GM12865 (cell line): ENCODE results near the gene DIP2B.

Source experiments
- DNase-seq: peaks from one replicate; pipeline ENCODE4 v3.0.0; 2010; ENCODE audit warnings: low read depth
- H3K4me3 ChIP-seq: 2 replicates; pipeline ENCODE4 v1.5.1; 2011; ENCODE audit warnings: mild to moderate bottlenecking, low read depth, low read length, control low read depth
- CTCF ChIP-seq: IDR thresholded peaks from 2 replicates; pipeline ENCODE4 v1.5.1; 2011; ENCODE audit warnings: low read length, control low read depth, low read depth, inconsistent platforms; ENCODE audit not compliant: insufficient read depth; ENCODE audit errors: missing control alignments

DIP2B gene

DNA sequence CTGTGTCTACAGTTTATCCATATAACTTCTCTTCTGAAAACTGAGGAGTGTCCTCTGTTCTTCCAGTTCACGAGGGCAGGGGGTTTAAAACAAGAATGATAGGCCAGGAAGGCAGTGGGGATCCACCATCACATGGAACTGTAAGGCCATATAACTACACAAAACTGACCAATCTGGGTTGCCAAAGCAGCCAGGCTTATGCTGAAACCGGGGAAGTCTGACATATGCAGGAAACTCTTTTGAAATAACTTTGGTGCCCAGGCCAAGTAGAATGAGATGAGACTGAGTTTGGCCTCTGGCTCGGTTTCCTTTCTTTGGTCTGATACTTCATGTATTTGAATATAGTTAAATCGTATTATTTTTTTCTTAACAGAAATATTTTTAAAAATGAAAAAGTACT is 241.1 kb downstream of the DIP2B start:
- TF ChIP-seq CTCF = no peak
- no peak overlapping the region for H3K4me3 ChIP-seq
- no peak for DNase-seq

GRCh38 chr12:50746431-50746830 is 241.6 kb downstream of the DIP2B start:
- no peak overlapping the region for H3K4me3 ChIP-seq
- TF ChIP-seq CTCF = no peak
- DNase-seq = no peak

- no peak for TF ChIP-seq CTCF
- no peak for DNase-seq
- no peak overlapping the region for H3K4me3 ChIP-seq
These were observed 243.0 kb downstream of the DIP2B start for GRCh38 chr12:50747817-50748216.

- TF ChIP-seq CTCF = no peak
- DNase-seq = no peak
- no peak overlapping the region for H3K4me3 ChIP-seq
These were observed 244.7 kb downstream of the DIP2B start for GRCh38 chr12:50749459-50749882.

DNA sequence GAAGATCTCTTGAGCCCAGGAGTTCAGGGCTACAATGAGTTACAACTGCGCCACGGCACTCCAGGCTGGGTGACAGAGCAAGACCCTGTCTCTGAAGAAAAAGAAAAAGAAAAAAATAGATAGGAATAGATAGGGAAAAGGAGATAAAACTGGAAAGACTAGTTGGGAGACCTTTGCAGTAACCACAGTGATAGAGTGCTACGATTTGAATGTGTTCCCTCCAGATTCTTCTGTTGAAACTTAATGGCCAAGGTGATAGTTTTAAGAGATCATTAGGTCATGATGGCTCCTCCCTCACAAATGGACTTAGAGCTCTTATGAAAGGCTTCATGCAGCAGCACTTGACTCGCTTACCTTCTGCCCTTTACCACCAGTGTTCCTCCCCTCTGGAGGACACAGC is 245.6 kb downstream of the DIP2B start:
- no peak for DNase-seq
- no peak overlapping the region for H3K4me3 ChIP-seq
- no peak for TF ChIP-seq CTCF

DNA sequence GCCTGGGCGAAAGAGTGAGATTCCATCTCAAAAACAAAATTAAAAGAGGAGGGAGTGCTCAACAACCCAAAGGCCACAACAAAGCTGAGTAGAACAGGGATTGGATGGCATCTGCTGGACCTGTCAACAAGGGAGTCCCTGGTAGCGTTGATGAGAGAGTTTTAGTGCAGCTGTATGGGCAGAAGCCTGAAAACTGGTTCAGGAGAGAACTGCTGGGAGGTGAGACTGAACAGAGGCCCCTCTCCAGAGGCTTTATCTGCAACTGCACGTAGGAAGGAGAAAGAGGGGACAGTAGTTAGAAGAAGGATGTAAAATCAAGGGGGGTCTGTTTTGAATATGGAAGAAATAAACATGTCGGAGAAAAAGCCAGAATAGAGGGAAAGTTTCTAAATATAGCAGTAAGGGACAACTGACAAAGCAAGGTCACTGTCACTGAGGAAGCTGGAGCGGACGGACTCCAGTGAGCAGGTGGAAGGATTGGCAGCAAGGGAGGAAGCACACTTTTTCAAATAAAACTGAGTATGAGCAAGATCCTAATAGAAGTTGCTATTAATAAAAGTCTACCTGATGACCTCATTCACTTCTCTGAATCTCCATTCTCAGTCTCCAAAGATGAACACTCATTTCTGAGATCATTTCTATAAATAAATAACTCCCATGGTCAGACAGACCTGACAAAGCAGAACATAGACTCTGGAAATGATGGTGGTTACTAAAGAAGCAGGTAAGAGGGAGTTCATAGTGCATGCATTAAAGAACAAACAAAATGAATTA is 247.3 kb downstream of the DIP2B start:
- no peak for TF ChIP-seq CTCF
- DNase-seq = no peak
- no peak overlapping the region for H3K4me3 ChIP-seq

GRCh38 chr12:50753232-50753769 is 248.5 kb downstream of the DIP2B start:
- no peak overlapping the region for H3K4me3 ChIP-seq
- no peak for DNase-seq
- no peak for TF ChIP-seq CTCF
